K562 (cell line): Measurements from ENCODE around the gene SPATS2L. TPM values are rescaled to one million over a fixed set of nuclear protein-coding genes. Genes with fewer than 3 reads are reported as not detected.

Source experiments
- CBX5 ChIP-seq: IDR thresholded peaks from 2 replicates; pipeline ENCODE4 v1.6.1; 2014; ENCODE audit warnings: low read depth, borderline replicate concordance
- CREM ChIP-seq: IDR thresholded peaks from 2 replicates; pipeline ENCODE4 v1.6.1; 2014; ENCODE audit warnings: antibody characterized with exemption, low read depth
- CTBP1 ChIP-seq: fragments of 450-650 bp; IDR thresholded peaks from 2 replicates; pipeline ENCODE4 v1.6.1; 2016; ENCODE audit warnings: borderline replicate concordance
- MAFF ChIP-seq: IDR thresholded peaks from 2 replicates; pipeline ENCODE4 v1.6.1; 2012; ENCODE audit warnings: low read length, improper control_type of control experiment
- NR2F6 ChIP-seq: fragments of 450-650 bp; formaldehyde crosslinking; IDR thresholded peaks from 2 replicates; pipeline ENCODE4 v1.4.0; 2020; ENCODE audit warnings: mild to moderate bottlenecking
- SRSF1 ChIP-seq: fragments of 200-400 bp; formaldehyde crosslinking; IDR thresholded peaks from 2 replicates; pipeline ENCODE4 v1.6.1; 2017; ENCODE audit warnings: mild to moderate bottlenecking, low read depth, low read length, moderate library complexity
- SRSF7 ChIP-seq: fragments of 200-400 bp; formaldehyde crosslinking; optimal IDR thresholded peaks from 2 replicates; pipeline ENCODE3; 2017; ENCODE audit warnings: mild to moderate bottlenecking, low read depth, low read length
- ZNF12 ChIP-seq: sonication (generic); formaldehyde crosslinking; IDR thresholded peaks from 2 replicates; pipeline ENCODE4 v1.4.0; 2020; ENCODE audit warnings: mild to moderate bottlenecking, missing genetic modification reagents
- ZNF274 ChIP-seq: IDR thresholded peaks from 2 replicates; pipeline ENCODE4 v1.6.1; 2011; ENCODE audit warnings: low read depth, mild to moderate bottlenecking, low read length, moderate library complexity, borderline replicate concordance
- polyA plus RNA-seq, 8 experiments: library from polyadenylated mRNA; depleted of rRNA in 4 of 8; stranded (reverse) in 5 of 8; unstranded in 3 of 8; fragments of >200 nt; fragmentation: Nextera tagmentation in 2 of 8; fragmentation: Illumina TruSeq in 1 of 8; extraction: Ambion mirVana in 2 of 8; extraction: Trizol in 1 of 8; gene quantifications; 2 replicates each; pipeline versions ENCODE4 v1.2.1 to v1.2.3, GENCODE V29; 2011 to 2014; ENCODE audit warnings: inconsistent platforms in 1 of 8, missing spikeins in 1 of 8
- total RNA-seq, 7 experiments: library from RNA; depleted of rRNA in 6 of 7; stranded (reverse); fragments of >200 nt in 6 of 7; fragmentation: Illumina TruSeq in 2 of 7; extraction: Trizol in 2 of 7; gene quantifications; 2 replicates each; pipeline versions ENCODE4 v1.2.1 to v1.2.3, GENCODE V29; 2011 to 2021; ENCODE audit warnings: low replicate concordance in 1 of 7
- TF ChIP-seq, protein P1 (sequence below): fragments of 250-450 bp; sonication (Bioruptor Pico); IDR thresholded peaks from 2 replicates; pipeline ENCODE4 v1.4.0; 2020
- TF ChIP-seq, protein P2 (sequence below), 2 experiments: fragments of 150-350 bp in 1 of 2; IDR thresholded peaks; 2 replicates each; pipeline ENCODE4 v1.6.1; 2012 to 2016; ENCODE audit warnings: low read depth in 2 of 2, low read length in 2 of 2, mild to moderate bottlenecking in 1 of 2, moderate library complexity in 1 of 2
- TF ChIP-seq, protein P3 (sequence below): fragments of 250-450 bp; sonication (Bioruptor Pico); IDR thresholded peaks from 2 replicates; pipeline ENCODE4 v1.5.0; 2021
- TF ChIP-seq, protein P4 (sequence below): sonication (generic); formaldehyde crosslinking; IDR thresholded peaks from 2 replicates; pipeline ENCODE4 v1.8.0; 2022; ENCODE audit warnings: mild to moderate bottlenecking, low read depth, missing genetic modification reagents
- TF ChIP-seq, protein P5 (sequence below), 3 experiments: fragments of 200-800 bp in 1 of 3; sonication (Bioruptor generic) in 1 of 3; sonication (generic) in 1 of 3; formaldehyde crosslinking in 1 of 3; IDR thresholded peaks; 2 replicates each; pipeline versions ENCODE4 v1.6.1 to v1.8.0; 2016 to 2022; ENCODE audit warnings: mild to moderate bottlenecking in 2 of 3, missing compliant biosample characterization in 2 of 3, missing genetic modification characterization in 2 of 3, missing genetic modification reagents in 1 of 3

The SPATS2L gene
- total and polyA plus RNA-seq, 9 of the 15 experiments (the other 6 are each of a cell fraction or from before 2014, with no cell fraction given), result 11.3 to 41.5 (median 24.9) TPM

DNA sequence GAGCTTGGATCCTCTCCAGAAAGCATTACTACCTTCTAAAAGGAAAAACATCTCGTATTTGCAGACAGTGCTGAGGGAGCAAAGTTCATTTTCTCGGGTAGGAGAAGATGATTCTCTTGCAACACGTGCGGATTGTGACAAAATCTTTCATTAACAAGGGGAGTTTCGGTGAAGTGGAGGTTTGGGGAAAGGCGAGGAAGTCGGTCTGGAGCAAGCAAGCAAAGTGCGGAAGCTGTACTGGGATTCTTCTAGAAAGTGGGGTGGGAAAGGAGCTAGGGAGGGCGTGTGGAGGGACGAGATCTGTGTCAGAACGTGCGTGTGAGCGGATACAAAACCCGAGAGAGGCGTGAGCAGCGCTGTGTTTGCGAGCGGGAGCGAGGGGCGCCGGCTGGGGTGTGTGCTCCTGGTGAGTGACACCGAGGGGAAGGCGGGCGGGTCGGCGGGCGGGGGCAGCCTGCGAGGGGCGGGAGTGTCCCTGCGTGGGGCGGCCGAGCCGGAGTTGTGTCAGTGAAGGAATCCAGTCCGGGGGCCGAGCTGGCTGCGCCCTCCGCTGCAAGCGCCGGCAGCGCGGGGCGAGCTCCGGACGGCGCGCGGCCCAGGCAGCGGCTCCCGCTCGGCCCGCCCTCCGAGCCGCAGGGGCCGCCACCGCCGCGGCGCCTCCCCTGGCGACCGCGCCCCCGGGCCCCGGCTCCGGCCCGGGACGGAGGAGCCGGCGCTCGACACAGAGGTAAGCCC lies at the start of gene SPATS2L (continued):
- TF ChIP-seq ZNF12 (CRISPR knock-in tag) (no peak), ZNF274 (no peak), CREM (no peak), SRSF1 (no peak), SRSF7 (no peak), CBX5 (no peak), NR2F6 (no peak), CTBP1 (no peak), MAFF (no peak)
- TF ChIP-seq, protein P1, sequence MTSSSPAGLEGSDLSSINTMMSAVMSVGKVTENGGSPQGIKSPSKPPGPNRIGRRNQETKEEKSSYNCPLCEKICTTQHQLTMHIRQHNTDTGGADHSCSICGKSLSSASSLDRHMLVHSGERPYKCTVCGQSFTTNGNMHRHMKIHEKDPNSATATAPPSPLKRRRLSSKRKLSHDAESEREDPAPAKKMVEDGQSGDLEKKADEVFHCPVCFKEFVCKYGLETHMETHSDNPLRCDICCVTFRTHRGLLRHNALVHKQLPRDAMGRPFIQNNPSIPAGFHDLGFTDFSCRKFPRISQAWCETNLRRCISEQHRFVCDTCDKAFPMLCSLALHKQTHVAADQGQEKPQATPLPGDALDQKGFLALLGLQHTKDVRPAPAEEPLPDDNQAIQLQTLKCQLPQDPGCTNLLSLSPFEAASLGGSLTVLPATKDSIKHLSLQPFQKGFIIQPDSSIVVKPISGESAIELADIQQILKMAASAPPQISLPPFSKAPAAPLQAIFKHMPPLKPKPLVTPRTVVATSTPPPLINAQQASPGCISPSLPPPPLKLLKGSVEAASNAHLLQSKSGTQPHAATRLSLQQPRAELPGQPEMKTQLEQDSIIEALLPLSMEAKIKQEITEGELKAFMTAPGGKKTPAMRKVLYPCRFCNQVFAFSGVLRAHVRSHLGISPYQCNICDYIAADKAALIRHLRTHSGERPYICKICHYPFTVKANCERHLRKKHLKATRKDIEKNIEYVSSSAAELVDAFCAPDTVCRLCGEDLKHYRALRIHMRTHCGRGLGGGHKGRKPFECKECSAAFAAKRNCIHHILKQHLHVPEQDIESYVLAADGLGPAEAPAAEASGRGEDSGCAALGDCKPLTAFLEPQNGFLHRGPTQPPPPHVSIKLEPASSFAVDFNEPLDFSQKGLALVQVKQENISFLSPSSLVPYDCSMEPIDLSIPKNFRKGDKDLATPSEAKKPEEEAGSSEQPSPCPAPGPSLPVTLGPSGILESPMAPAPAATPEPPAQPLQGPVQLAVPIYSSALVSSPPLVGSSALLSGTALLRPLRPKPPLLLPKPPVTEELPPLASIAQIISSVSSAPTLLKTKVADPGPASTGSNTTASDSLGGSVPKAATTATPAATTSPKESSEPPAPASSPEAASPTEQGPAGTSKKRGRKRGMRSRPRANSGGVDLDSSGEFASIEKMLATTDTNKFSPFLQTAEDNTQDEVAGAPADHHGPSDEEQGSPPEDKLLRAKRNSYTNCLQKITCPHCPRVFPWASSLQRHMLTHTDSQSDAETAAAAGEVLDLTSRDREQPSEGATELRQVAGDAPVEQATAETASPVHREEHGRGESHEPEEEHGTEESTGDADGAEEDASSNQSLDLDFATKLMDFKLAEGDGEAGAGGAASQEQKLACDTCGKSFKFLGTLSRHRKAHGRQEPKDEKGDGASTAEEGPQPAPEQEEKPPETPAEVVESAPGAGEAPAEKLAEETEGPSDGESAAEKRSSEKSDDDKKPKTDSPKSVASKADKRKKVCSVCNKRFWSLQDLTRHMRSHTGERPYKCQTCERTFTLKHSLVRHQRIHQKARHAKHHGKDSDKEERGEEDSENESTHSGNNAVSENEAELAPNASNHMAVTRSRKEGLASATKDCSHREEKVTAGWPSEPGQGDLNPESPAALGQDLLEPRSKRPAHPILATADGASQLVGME, result no peak
- TF ChIP-seq, protein P2, sequence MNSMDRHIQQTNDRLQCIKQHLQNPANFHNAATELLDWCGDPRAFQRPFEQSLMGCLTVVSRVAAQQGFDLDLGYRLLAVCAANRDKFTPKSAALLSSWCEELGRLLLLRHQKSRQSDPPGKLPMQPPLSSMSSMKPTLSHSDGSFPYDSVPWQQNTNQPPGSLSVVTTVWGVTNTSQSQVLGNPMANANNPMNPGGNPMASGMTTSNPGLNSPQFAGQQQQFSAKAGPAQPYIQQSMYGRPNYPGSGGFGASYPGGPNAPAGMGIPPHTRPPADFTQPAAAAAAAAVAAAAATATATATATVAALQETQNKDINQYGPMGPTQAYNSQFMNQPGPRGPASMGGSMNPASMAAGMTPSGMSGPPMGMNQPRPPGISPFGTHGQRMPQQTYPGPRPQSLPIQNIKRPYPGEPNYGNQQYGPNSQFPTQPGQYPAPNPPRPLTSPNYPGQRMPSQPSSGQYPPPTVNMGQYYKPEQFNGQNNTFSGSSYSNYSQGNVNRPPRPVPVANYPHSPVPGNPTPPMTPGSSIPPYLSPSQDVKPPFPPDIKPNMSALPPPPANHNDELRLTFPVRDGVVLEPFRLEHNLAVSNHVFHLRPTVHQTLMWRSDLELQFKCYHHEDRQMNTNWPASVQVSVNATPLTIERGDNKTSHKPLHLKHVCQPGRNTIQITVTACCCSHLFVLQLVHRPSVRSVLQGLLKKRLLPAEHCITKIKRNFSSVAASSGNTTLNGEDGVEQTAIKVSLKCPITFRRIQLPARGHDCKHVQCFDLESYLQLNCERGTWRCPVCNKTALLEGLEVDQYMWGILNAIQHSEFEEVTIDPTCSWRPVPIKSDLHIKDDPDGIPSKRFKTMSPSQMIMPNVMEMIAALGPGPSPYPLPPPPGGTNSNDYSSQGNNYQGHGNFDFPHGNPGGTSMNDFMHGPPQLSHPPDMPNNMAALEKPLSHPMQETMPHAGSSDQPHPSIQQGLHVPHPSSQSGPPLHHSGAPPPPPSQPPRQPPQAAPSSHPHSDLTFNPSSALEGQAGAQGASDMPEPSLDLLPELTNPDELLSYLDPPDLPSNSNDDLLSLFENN (IDR thresholded peaks at IDR 0.05; ENCODE audit: low read depth in 2 of 2, low read length in 2 of 2), result no peak
- TF ChIP-seq, protein P3, sequence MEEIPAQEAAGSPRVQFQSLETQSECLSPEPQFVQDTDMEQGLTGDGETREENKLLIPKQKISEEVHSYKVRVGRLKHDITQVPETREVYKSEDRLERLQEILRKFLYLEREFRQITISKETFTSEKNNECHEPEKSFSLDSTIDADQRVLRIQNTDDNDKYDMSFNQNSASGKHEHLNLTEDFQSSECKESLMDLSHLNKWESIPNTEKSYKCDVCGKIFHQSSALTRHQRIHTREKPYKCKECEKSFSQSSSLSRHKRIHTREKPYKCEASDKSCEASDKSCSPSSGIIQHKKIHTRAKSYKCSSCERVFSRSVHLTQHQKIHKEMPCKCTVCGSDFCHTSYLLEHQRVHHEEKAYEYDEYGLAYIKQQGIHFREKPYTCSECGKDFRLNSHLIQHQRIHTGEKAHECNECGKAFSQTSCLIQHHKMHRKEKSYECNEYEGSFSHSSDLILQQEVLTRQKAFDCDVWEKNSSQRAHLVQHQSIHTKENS (CRISPR knock-in tag), result no peak
- TF ChIP-seq, protein P4, sequence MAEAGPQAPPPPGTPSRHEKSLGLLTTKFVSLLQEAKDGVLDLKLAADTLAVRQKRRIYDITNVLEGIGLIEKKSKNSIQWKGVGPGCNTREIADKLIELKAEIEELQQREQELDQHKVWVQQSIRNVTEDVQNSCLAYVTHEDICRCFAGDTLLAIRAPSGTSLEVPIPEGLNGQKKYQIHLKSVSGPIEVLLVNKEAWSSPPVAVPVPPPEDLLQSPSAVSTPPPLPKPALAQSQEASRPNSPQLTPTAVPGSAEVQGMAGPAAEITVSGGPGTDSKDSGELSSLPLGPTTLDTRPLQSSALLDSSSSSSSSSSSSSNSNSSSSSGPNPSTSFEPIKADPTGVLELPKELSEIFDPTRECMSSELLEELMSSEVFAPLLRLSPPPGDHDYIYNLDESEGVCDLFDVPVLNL, result no peak
- TF ChIP-seq, protein P5, sequence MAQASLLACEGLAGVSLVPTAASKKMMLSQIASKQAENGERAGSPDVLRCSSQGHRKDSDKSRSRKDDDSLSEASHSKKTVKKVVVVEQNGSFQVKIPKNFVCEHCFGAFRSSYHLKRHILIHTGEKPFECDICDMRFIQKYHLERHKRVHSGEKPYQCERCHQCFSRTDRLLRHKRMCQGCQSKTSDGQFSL (CRISPR knock-in tag; IDR thresholded peaks at IDR 0.05), result no peak
- TF ChIP-seq, protein P5 (tag; IDR thresholded peaks at IDR 0.05), result no peak
